ENCODE results near the gene SRRM1.
"Not testable (repeated sequence)": the region's sequence is repeated elsewhere in the genome, so short reads cannot be mapped to it uniquely, and the experiment has no call there.

Gene SRRM1

GRCh38 chr1:24696041-24696755, 53.1 kb downstream of the SRRM1 start:
- no peak for DNase-seq

- DNase-seq = no peak
These were observed 53.7 kb downstream of the SRRM1 start for GRCh38 chr1:24696756-24697330.

GRCh38 chr1:24697453-24698001, 54.4 kb downstream of the SRRM1 start:
- not testable (repeated sequence) for DNase-seq

GRCh38 chr1:24698326-24698725, 55.2 kb downstream of the SRRM1 start:
- not testable (repeated sequence) for DNase-seq

- no peak for DNase-seq
These were observed 56.5 kb downstream of the SRRM1 start for GRCh38 chr1:24699628-24700027.

GRCh38 chr1:24702511-24703293, 59.6 kb downstream of the SRRM1 start:
- DNase-seq = no peak

GRCh38 chr1:24704411-24705259, 61.5 kb downstream of the SRRM1 start:
- no peak for DNase-seq

GRCh38 chr1:24705260-24706073, 62.4 kb downstream of the SRRM1 start:
- peak; percentile 52 to 63 for DNase-seq

- not testable (repeated sequence) for DNase-seq
These were observed 62.9 kb downstream of the SRRM1 start for GRCh38 chr1:24706074-24706389.

GRCh38 chr1:24707687-24708086, 64.6 kb downstream of the SRRM1 start:
- DNase-seq = no peak

- peak; percentile 18 to 48 for DNase-seq
These were observed 65.8 kb downstream of the SRRM1 start for GRCh38 chr1:24708938-24709337.

- DNase-seq = peak in 1 of 2 donors; percentile 27
These were observed 66.8 kb downstream of the SRRM1 start for GRCh38 chr1:24709791-24710441.

GRCh38 chr1:24711329-24711728, 68.2 kb downstream of the SRRM1 start:
- no peak for DNase-seq

- DNase-seq = no peak
These were observed 70.1 kb downstream of the SRRM1 start for GRCh38 chr1:24713176-24713575.

GRCh38 chr1:24713736-24714135, 70.6 kb downstream of the SRRM1 start:
- no peak for DNase-seq

GRCh38 chr1:24714859-24715520, 71.9 kb downstream of the SRRM1 start:
- DNase-seq = no peak

- no peak for DNase-seq
These were observed 72.6 kb downstream of the SRRM1 start for GRCh38 chr1:24715658-24716057.

- no peak for DNase-seq
These were observed 75.0 kb downstream of the SRRM1 start for GRCh38 chr1:24717887-24718650.

GRCh38 chr1:24720152-24720551, 77.0 kb downstream of the SRRM1 start:
- DNase-seq = no peak

GRCh38 chr1:24721533-24721932, 78.4 kb downstream of the SRRM1 start:
- no peak for DNase-seq

All from CD4-positive, alpha-beta T cell treated with Interferon alpha-2 for 1 hour (primary cell).